Measurements from ENCODE around the gene PCYT1A. TPM values are rescaled to one million over a fixed set of nuclear protein-coding genes. Genes with fewer than 3 reads are reported as not detected.
A peak's percentile ranks its signal among the peaks of the same experiment; 100 is the strongest.

The PCYT1A gene
- total and polyA plus RNA-seq, 5 donors from 2014 or later: 21.4 to 87.4 (median 23.2) TPM

GRCh38 chr3:196235452-196236122 is 51.9 kb downstream of the PCYT1A start:
- ATAC-seq (ENCODE audit: low read depth in 2 of 2): no peak
- Mint-ChIP-seq H3K4me3 (no peak overlapping the region), H3K4me1 (peaks cover 0 to 6% (median 0%) of the 10 kb centered on the region in 4 donors), H3K9me3 (peaks cover 0 to 3% (median 0%) of the 10 kb centered on the region in 7 donors), H3K27me3 (no peaks in the 10 kb centered on the region), H3K36me3 (peaks cover 28% of the 10 kb centered on the region), H3K27ac (peak overlapping the region; percentile 17 to 84 (median 60))
- H3K36me3 ChIP-seq (ENCODE audit: control insufficient read depth, insufficient read depth, low read length): peaks cover 36% of the 10 kb centered on the region
- H3K27ac ChIP-seq (ENCODE audit: insufficient read depth, low read length, poor library complexity, severe bottlenecking): no peak overlapping the region
- H3K4me3 ChIP-seq (ENCODE audit: low read depth, low read length): no peak overlapping the region
- no peaks in the 10 kb centered on the region for H3K9me3 ChIP-seq (ENCODE audit: control insufficient read depth in 2 of 2, low read length in 2 of 2)
- DNase-seq: no peak
- no peaks in the 10 kb centered on the region for H3K27me3 ChIP-seq (ENCODE audit: control insufficient read depth, insufficient read depth, low read length)
- no peaks in the 10 kb centered on the region for H3K4me1 ChIP-seq (ENCODE audit: control insufficient read depth, insufficient read depth, low read length, poor library complexity, severe bottlenecking)

GRCh38 chr3:196232882-196233251 is 54.7 kb downstream of the PCYT1A start:
- DNase-seq (no peak), ATAC-seq (ENCODE audit: low read depth in 2 of 2) (no peak)
- H3K9me3 ChIP-seq (ENCODE audit: control insufficient read depth in 2 of 2, low read length in 2 of 2): no peaks in the 10 kb centered on the region
- H3K27ac ChIP-seq (ENCODE audit: insufficient read depth, low read length, poor library complexity, severe bottlenecking): no peak overlapping the region
- Mint-ChIP-seq H3K4me3 (no peak overlapping the region), H3K9me3 (no peaks in the 10 kb centered on the region), H3K36me3 (peaks cover 11% of the 10 kb centered on the region), H3K27me3 (no peaks in the 10 kb centered on the region), H3K27ac (no peak overlapping the region), H3K4me1 (peaks cover 0 to 6% (median 0%) of the 10 kb centered on the region in 4 donors)
- peaks cover 11% of the 10 kb centered on the region for H3K36me3 ChIP-seq (ENCODE audit: control insufficient read depth, insufficient read depth, low read length)
- no peaks in the 10 kb centered on the region for H3K27me3 ChIP-seq (ENCODE audit: control insufficient read depth, insufficient read depth, low read length)
- no peak overlapping the region for H3K4me3 ChIP-seq (ENCODE audit: low read depth, low read length)
- no peaks in the 10 kb centered on the region for H3K4me1 ChIP-seq (ENCODE audit: control insufficient read depth, insufficient read depth, low read length, poor library complexity, severe bottlenecking)

- H3K36me3 ChIP-seq (ENCODE audit: control insufficient read depth, insufficient read depth, low read length): peaks cover 6% of the 10 kb centered on the region
- H3K9me3 ChIP-seq (ENCODE audit: control insufficient read depth in 2 of 2, low read length in 2 of 2): no peaks in the 10 kb centered on the region
- no peaks in the 10 kb centered on the region for H3K4me1 ChIP-seq (ENCODE audit: control insufficient read depth, insufficient read depth, low read length, poor library complexity, severe bottlenecking)
- no peaks in the 10 kb centered on the region for H3K27me3 Mint-ChIP-seq
- no peaks in the 10 kb centered on the region for H3K9me3 Mint-ChIP-seq
- DNase-seq (no peak), ATAC-seq (ENCODE audit: low read depth in 2 of 2) (no peak)
- peaks cover 0 to 6% (median 0%) of the 10 kb centered on the region in 4 donors for H3K4me1 Mint-ChIP-seq
- H3K4me3 Mint-ChIP-seq: no peak overlapping the region
- H3K36me3 Mint-ChIP-seq: peaks cover 6% of the 10 kb centered on the region
- no peak overlapping the region for H3K27ac ChIP-seq (ENCODE audit: insufficient read depth, low read length, poor library complexity, severe bottlenecking)
- no peaks in the 10 kb centered on the region for H3K27me3 ChIP-seq (ENCODE audit: control insufficient read depth, insufficient read depth, low read length)
- H3K4me3 ChIP-seq (ENCODE audit: low read depth, low read length): no peak overlapping the region
- H3K27ac Mint-ChIP-seq: no peak overlapping the region
These were observed 55.2 kb downstream of the PCYT1A start for GRCh38 chr3:196232154-196232881.

DNA sequence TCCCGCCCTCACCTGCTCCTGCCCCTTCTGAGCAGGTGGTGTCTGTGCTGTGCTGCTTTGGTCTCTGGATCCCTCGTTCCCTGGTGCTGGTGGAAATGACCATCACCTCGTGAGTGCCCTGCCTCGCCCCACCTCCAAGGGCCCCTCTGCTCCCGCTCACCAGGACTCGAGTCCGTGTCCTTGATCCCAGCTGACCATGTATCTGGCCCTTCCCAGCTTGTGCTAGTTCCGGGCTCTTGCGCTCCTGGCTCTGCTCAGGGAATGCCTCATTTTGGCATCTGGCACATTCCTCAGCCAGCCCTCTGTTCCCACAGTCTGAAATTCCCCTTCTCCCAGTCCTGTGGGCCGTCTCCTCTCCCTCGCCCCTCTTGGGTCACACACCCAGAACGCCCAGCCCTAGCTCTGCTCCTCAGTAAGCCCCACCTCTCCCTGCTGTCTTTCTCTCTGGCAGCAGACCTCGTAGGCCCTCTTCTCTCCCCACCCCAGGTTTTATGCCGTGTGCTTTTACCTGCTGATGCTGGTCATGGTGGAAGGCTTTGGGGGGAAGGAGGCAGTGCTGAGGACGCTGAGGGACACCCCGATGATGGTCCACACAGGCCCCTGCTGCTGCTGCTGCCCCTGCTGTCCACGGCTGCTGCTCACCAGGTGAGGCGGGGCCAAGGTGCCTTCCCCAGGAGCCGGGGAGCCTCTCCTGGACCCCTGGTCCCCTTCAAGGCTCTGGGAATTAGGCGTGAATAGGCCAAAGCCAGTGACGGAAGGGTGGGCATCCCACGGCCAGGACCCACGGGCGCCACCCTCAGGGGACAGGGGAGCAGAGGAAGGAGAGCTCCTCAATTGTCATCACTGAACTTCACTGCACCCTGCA is 59.7 kb downstream of the PCYT1A start:
- no peak for DNase-seq
- H3K27me3 ChIP-seq (ENCODE audit: control insufficient read depth, insufficient read depth, low read length): no peaks in the 10 kb centered on the region
- no peak for ATAC-seq (ENCODE audit: low read depth in 2 of 2)
- Mint-ChIP-seq H3K27me3 (no peaks in the 10 kb centered on the region), H3K9me3 (peaks cover 0 to 1% (median 0%) of the 10 kb centered on the region in 7 donors), H3K27ac (no peak overlapping the region), H3K36me3 (no peaks in the 10 kb centered on the region), H3K4me3 (peak overlapping the region in 1 of 4 donors; percentile 83), H3K4me1 (peaks cover 0 to 4% (median 0%) of the 10 kb centered on the region in 4 donors)
- no peaks in the 10 kb centered on the region for H3K36me3 ChIP-seq (ENCODE audit: control insufficient read depth, insufficient read depth, low read length)
- no peaks in the 10 kb centered on the region for H3K4me1 ChIP-seq (ENCODE audit: control insufficient read depth, insufficient read depth, low read length, poor library complexity, severe bottlenecking)
- H3K9me3 ChIP-seq (ENCODE audit: control insufficient read depth in 2 of 2, low read length in 2 of 2): no peaks in the 10 kb centered on the region
- H3K4me3 ChIP-seq (ENCODE audit: low read depth, low read length): no peak overlapping the region
- H3K27ac ChIP-seq (ENCODE audit: insufficient read depth, low read length, poor library complexity, severe bottlenecking): no peak overlapping the region

DNA sequence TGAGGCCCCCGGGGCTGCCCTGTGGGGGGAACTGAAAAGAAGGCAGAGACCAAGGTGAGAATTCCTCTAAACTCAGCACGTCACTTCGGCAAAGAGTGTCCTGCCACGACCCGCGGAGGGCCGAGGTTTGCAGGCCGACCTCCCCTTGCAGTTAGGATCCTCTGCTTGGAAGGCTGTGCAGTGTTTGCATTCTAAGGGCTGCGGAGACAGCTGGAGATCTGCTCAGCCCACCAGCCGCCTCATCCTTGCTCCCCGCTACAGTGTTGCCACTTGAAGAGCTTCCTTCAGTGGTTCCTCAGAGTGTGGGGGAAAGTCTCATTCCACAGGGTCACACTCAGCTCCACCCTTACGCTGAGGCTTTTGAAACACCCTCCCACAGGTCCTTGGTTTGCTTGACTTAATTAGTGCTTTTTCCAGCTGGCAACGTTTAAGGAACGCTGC is 60.4 kb downstream of the PCYT1A start:
- Mint-ChIP-seq H3K4me3 (no peak overlapping the region), H3K27me3 (no peaks in the 10 kb centered on the region), H3K4me1 (peaks cover 0 to 3% (median 0%) of the 10 kb centered on the region in 4 donors), H3K27ac (no peak overlapping the region), H3K9me3 (peaks cover 0 to 1% (median 0%) of the 10 kb centered on the region in 7 donors), H3K36me3 (no peaks in the 10 kb centered on the region)
- no peak for DNase-seq
- ATAC-seq (ENCODE audit: low read depth in 2 of 2): no peak
- Histone ChIP-seq H3K27me3 (ENCODE audit: control insufficient read depth, insufficient read depth, low read length) (no peaks in the 10 kb centered on the region), H3K36me3 (ENCODE audit: control insufficient read depth, insufficient read depth, low read length) (no peaks in the 10 kb centered on the region), H3K9me3 (ENCODE audit: control insufficient read depth in 2 of 2, low read length in 2 of 2) (no peaks in the 10 kb centered on the region), H3K4me1 (ENCODE audit: control insufficient read depth, insufficient read depth, low read length, poor library complexity, severe bottlenecking) (no peaks in the 10 kb centered on the region), H3K27ac (ENCODE audit: insufficient read depth, low read length, poor library complexity, severe bottlenecking) (no peak overlapping the region), H3K4me3 (ENCODE audit: low read depth, low read length) (no peak overlapping the region)

DNA sequence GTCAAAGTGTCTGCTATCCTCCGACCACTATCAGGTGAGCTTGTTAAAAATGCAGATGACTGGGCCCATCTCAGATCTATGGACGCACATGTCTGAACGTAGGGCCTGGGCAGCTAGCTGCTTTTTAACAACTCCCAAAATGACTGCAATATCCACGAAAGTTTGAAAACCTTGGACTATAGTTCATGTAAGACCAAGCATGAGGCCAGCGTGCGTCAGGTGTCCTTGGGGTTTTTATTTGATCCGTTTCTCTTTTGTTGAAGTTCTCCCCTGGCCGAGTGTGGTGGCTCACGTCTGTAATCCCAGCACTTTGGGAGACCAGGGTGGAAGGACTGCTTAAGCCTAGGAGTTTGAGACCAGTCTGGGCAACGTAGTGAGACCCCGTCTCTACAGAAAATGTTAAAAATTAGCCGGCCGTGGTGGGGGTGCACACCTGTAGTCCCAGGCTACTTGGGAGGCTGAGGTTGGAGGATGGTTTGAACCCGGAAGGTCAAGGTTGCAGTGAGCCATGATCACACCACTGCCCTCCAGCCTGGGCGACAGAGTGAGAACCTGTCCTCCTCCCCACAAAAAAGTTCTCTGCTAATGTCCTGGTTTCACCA is 61.7 kb downstream of the PCYT1A start:
- no peak overlapping the region for H3K4me3 ChIP-seq (ENCODE audit: low read depth, low read length)
- no peak overlapping the region for H3K27ac ChIP-seq (ENCODE audit: insufficient read depth, low read length, poor library complexity, severe bottlenecking)
- no peaks in the 10 kb centered on the region for H3K36me3 Mint-ChIP-seq
- H3K27ac Mint-ChIP-seq: no peak overlapping the region
- no peaks in the 10 kb centered on the region for H3K4me1 Mint-ChIP-seq
- H3K4me3 Mint-ChIP-seq: no peak overlapping the region
- H3K9me3 ChIP-seq (ENCODE audit: control insufficient read depth in 2 of 2, low read length in 2 of 2): no peaks in the 10 kb centered on the region
- H3K9me3 Mint-ChIP-seq: peaks cover 0 to 1% (median 0%) of the 10 kb centered on the region in 7 donors
- no peaks in the 10 kb centered on the region for H3K4me1 ChIP-seq (ENCODE audit: control insufficient read depth, insufficient read depth, low read length, poor library complexity, severe bottlenecking)
- no peak for DNase-seq
- H3K27me3 ChIP-seq (ENCODE audit: control insufficient read depth, insufficient read depth, low read length): no peaks in the 10 kb centered on the region
- no peaks in the 10 kb centered on the region for H3K36me3 ChIP-seq (ENCODE audit: control insufficient read depth, insufficient read depth, low read length)
- H3K27me3 Mint-ChIP-seq: no peaks in the 10 kb centered on the region
- ATAC-seq (ENCODE audit: low read depth in 2 of 2): no peak

GRCh38 chr3:196225086-196225485 is 62.4 kb downstream of the PCYT1A start:
- Histone ChIP-seq H3K9me3 (ENCODE audit: control insufficient read depth in 2 of 2, low read length in 2 of 2) (no peaks in the 10 kb centered on the region), H3K36me3 (ENCODE audit: control insufficient read depth, insufficient read depth, low read length) (no peaks in the 10 kb centered on the region), H3K4me3 (ENCODE audit: low read depth, low read length) (no peak overlapping the region), H3K4me1 (ENCODE audit: control insufficient read depth, insufficient read depth, low read length, poor library complexity, severe bottlenecking) (no peaks in the 10 kb centered on the region), H3K27ac (ENCODE audit: insufficient read depth, low read length, poor library complexity, severe bottlenecking) (no peak overlapping the region), H3K27me3 (ENCODE audit: control insufficient read depth, insufficient read depth, low read length) (no peaks in the 10 kb centered on the region)
- H3K9me3 Mint-ChIP-seq: peaks cover 0 to 1% (median 0%) of the 10 kb centered on the region in 7 donors
- no peak overlapping the region for H3K27ac Mint-ChIP-seq
- no peaks in the 10 kb centered on the region for H3K4me1 Mint-ChIP-seq
- no peaks in the 10 kb centered on the region for H3K27me3 Mint-ChIP-seq
- H3K4me3 Mint-ChIP-seq: no peak overlapping the region
- no peaks in the 10 kb centered on the region for H3K36me3 Mint-ChIP-seq
- ATAC-seq (ENCODE audit: low read depth in 2 of 2) (no peak), DNase-seq (no peak)

Measured in CD4-positive, CD25-positive, alpha-beta regulatory T cell (primary cell).